Mucosa of rectum (tissue), 2 donors: ENCODE measurements around the gene WDR64.

Experiments used
- H3K27ac ChIP-seq, 2 donors: one replicate each; pipeline ENCODE4 v1.7.0; 2013; ENCODE audit warnings: inconsistent platforms in 2 of 2, low read depth in 2 of 2, low read length in 2 of 2
- H3K27me3 ChIP-seq, 2 donors: one replicate each; pipeline ENCODE4 v1.7.0; 2013; ENCODE audit warnings: low read length in 2 of 2; ENCODE audit not compliant: control insufficient read depth in 2 of 2, insufficient read depth in 2 of 2
- H3K36me3 ChIP-seq, 2 donors: one replicate each; pipeline ENCODE4 v1.7.0; 2013; ENCODE audit warnings: low read length in 2 of 2; ENCODE audit not compliant: control insufficient read depth in 2 of 2, insufficient read depth in 2 of 2
- H3K4me1 ChIP-seq, 2 donors: one replicate each; pipeline ENCODE4 v1.7.0; 2013; ENCODE audit warnings: low read length in 2 of 2, mild to moderate bottlenecking in 1 of 2; ENCODE audit not compliant: control insufficient read depth in 2 of 2, insufficient read depth in 2 of 2
- H3K4me3 ChIP-seq, 2 donors: one replicate each; pipeline ENCODE4 v1.7.0; 2013; ENCODE audit warnings: low read length in 2 of 2
- H3K9ac ChIP-seq, 2 donors: one replicate each; pipeline ENCODE4 v1.7.0; 2013; ENCODE audit warnings: low read length in 2 of 2, low read depth in 1 of 2, mild to moderate bottlenecking in 1 of 2
- H3K9me3 ChIP-seq, 2 donors: one replicate each; pipeline ENCODE4 v1.7.0; 2013; ENCODE audit warnings: low read length in 2 of 2; ENCODE audit not compliant: control insufficient read depth in 2 of 2
- donor health status: healthy.
- donor health status: Normal muscosa, but diverticular disease.

WDR64 gene

GRCh38 chr1:241630476-241630875 is 21.6 kb upstream of the WDR64 start:
- Histone ChIP-seq H3K4me1 (no peaks in the 10 kb centered on the region), H3K4me3 (no peak overlapping the region), H3K36me3 (peaks cover 0 to 3% of the 10 kb centered on the region in 2 donors)

GRCh38 chr1:241630899-241631298 is 21.2 kb upstream of the WDR64 start:
- no peaks in the 10 kb centered on the region for H3K9me3 ChIP-seq
- H3K9ac ChIP-seq, result no peak overlapping the region
- no peak overlapping the region for H3K4me3 ChIP-seq
- no peak overlapping the region for H3K27ac ChIP-seq
- no peaks in the 10 kb centered on the region for H3K27me3 ChIP-seq
- H3K4me1 ChIP-seq, result no peaks in the 10 kb centered on the region
- H3K36me3 ChIP-seq, result peaks cover 0 to 6% of the 10 kb centered on the region in 2 donors

More at GRCh38 chr1:241630476-241630875, 21.6 kb upstream of the WDR64 start:
- Histone ChIP-seq H3K27ac (no peak overlapping the region), H3K27me3 (no peaks in the 10 kb centered on the region), H3K9ac (no peak overlapping the region), H3K9me3 (no peaks in the 10 kb centered on the region)

- Histone ChIP-seq H3K4me3 (no peak overlapping the region), H3K27ac (no peak overlapping the region), H3K36me3 (peaks cover 0 to 6% of the 10 kb centered on the region in 2 donors), H3K9ac (no peak overlapping the region), H3K9me3 (no peaks in the 10 kb centered on the region), H3K27me3 (no peaks in the 10 kb centered on the region), H3K4me1 (no peaks in the 10 kb centered on the region)
Observed at GRCh38 chr1:241631674-241632073, 20.4 kb upstream of the WDR64 start.

GRCh38 chr1:241632987-241633386 is 19.1 kb upstream of the WDR64 start:
- Histone ChIP-seq H3K4me1 (peaks cover 0 to 3% of the 10 kb centered on the region in 2 donors), H3K9me3 (no peaks in the 10 kb centered on the region), H3K9ac (no peak overlapping the region), H3K4me3 (no peak overlapping the region), H3K36me3 (peaks cover 0 to 6% of the 10 kb centered on the region in 2 donors), H3K27me3 (no peaks in the 10 kb centered on the region), H3K27ac (no peak overlapping the region)

DNA sequence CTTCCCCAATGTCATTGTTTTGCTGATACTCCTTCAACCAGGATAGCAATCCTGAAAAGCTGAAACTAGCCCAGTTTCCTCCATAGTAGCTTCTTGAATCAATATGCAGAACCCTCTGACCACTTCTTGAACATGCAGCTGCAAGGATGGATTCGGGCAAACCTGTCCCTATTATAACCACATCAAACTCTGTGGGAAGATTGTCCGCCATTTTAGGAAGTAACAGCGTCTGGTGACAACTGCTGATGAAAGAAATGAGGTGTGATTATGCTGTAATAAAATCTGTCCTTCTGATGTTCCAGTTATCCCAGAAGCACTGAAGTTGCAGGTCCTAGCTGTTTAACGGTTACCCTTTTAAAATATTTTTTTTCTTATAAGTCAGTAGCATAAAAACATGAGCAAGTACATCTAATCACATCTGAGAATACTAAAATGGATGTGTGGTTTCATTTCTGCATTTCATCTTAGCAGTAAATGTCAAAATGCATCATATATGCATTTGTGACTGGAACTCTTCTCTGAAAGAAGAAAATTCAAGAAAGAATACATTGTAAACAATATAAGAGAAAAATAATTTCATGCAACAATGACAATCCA is 16.4 kb upstream of the WDR64 start:
- no peak overlapping the region for H3K4me3 ChIP-seq
- H3K9ac ChIP-seq, result no peak overlapping the region
- H3K36me3 ChIP-seq, result peaks cover 0 to 6% of the 10 kb centered on the region in 2 donors
- no peak overlapping the region for H3K27ac ChIP-seq
- no peaks in the 10 kb centered on the region for H3K9me3 ChIP-seq
- H3K4me1 ChIP-seq, result peaks cover 6 to 7% of the 10 kb centered on the region in 2 donors
- H3K27me3 ChIP-seq, result no peaks in the 10 kb centered on the region

- Histone ChIP-seq H3K9me3 (no peaks in the 10 kb centered on the region), H3K4me1 (peaks cover 10 to 11% of the 10 kb centered on the region in 2 donors), H3K4me3 (no peak overlapping the region), H3K27ac (no peak overlapping the region), H3K27me3 (no peaks in the 10 kb centered on the region), H3K36me3 (peaks cover 0 to 6% of the 10 kb centered on the region in 2 donors), H3K9ac (no peak overlapping the region)
Observed at GRCh38 chr1:241636291-241636690, 15.8 kb upstream of the WDR64 start.

DNA sequence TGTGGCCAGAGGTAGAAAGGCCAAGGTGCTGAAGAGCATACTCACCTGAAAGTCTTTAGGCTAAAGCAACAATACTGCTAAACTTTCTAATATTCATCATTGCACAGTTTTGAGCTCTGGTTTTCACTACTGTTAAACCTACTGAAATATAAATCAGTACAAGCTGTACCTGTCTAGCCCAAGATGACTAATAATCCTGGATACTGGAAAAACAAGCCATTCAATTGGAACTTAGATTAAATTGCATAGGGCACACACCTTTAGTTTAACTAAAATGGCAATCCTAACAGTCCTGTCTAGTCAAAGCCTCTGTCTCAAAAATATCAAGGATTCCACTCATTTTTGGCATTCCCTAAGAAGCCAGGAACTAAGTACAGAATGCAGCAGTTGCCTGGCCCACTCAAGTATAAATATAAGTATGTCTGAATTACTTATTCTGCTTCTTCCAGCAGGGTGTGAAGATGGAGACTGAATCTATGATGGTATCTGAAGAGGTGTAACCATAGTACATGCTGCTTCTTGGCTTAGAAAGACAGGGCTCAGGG is 15.0 kb upstream of the WDR64 start:
- H3K9me3 ChIP-seq, result no peaks in the 10 kb centered on the region
- H3K27ac ChIP-seq, result no peak overlapping the region
- H3K4me1 ChIP-seq, result peaks cover 10 to 11% of the 10 kb centered on the region in 2 donors
- H3K4me3 ChIP-seq, result peak overlapping the region in 1 of 2 donors; percentile 46
- no peak overlapping the region for H3K9ac ChIP-seq
- peaks cover 0 to 6% of the 10 kb centered on the region in 2 donors for H3K36me3 ChIP-seq
- no peaks in the 10 kb centered on the region for H3K27me3 ChIP-seq

GRCh38 chr1:241637604-241638003 is 14.5 kb upstream of the WDR64 start:
- Histone ChIP-seq H3K4me1 (peaks cover 10 to 11% of the 10 kb centered on the region in 2 donors), H3K27me3 (no peaks in the 10 kb centered on the region), H3K9me3 (no peaks in the 10 kb centered on the region), H3K9ac (no peak overlapping the region), H3K36me3 (peaks cover 0 to 6% of the 10 kb centered on the region in 2 donors), H3K4me3 (peak overlapping the region in 1 of 2 donors; percentile 46), H3K27ac (no peak overlapping the region)

- peaks cover 10 to 11% of the 10 kb centered on the region in 2 donors for H3K4me1 ChIP-seq
- no peak overlapping the region for H3K9ac ChIP-seq
- H3K27me3 ChIP-seq, result no peaks in the 10 kb centered on the region
- H3K36me3 ChIP-seq, result peaks cover 0 to 6% of the 10 kb centered on the region in 2 donors
- no peaks in the 10 kb centered on the region for H3K9me3 ChIP-seq
- no peak overlapping the region for H3K27ac ChIP-seq
- peak overlapping the region; percentile 38 to 46 for H3K4me3 ChIP-seq
Observed at GRCh38 chr1:241638099-241638682, 13.9 kb upstream of the WDR64 start.

GRCh38 chr1:241638909-241639622 is 13.0 kb upstream of the WDR64 start:
- no peaks in the 10 kb centered on the region for H3K9me3 ChIP-seq
- no peaks in the 10 kb centered on the region for H3K27me3 ChIP-seq
- H3K9ac ChIP-seq, result peak overlapping the region; percentile 7 to 91
- H3K27ac ChIP-seq, result peak overlapping the region; percentile 33 to 63
- peaks cover 0 to 6% of the 10 kb centered on the region in 2 donors for H3K36me3 ChIP-seq
- peaks cover 10 to 11% of the 10 kb centered on the region in 2 donors for H3K4me1 ChIP-seq
- peak overlapping the region; percentile 99 for H3K4me3 ChIP-seq
